HG02642 (cell line): ENCODE measurements around the gene SLC22A25.
"Not testable (repeated sequence)": the region's sequence is repeated elsewhere in the genome, so short reads cannot be mapped to it uniquely, and the experiment has no call there.

Experiments
- ATAC-seq: cut with Tn5 transposase; IDR thresholded peaks from one replicate; pipeline ENCODE4 v1.9.1; 2021; ENCODE audit warnings: mild to moderate bottlenecking; ENCODE audit not compliant: unreplicated experiment, poor library complexity

The SLC22A25 gene

GRCh38 chr11:63235471-63236461 is 7.6 kb downstream of the SLC22A25 start:
- ATAC-seq: not testable (repeated sequence)

GRCh38 chr11:63229815-63230214 is 13.6 kb downstream of the SLC22A25 start:
- ATAC-seq: no peak

- ATAC-seq: no peak
Measured at GRCh38 chr11:63227521-63228107, 15.8 kb downstream of the SLC22A25 start.

GRCh38 chr11:63226488-63227114 is 16.8 kb downstream of the SLC22A25 start:
- no peak for ATAC-seq

- no peak for ATAC-seq
Measured at GRCh38 chr11:63214093-63214492, 29.3 kb downstream of the SLC22A25 start.

GRCh38 chr11:63212742-63213141 is 30.7 kb downstream of the SLC22A25 start:
- no peak for ATAC-seq

- no peak for ATAC-seq
Measured at GRCh38 chr11:63210111-63210510, 33.3 kb downstream of the SLC22A25 start.
